GM21737 (cell line): Measurements from ENCODE around the gene TAC4.

Source experiments
- ATAC-seq: cut with Tn5 transposase; IDR thresholded peaks from one replicate; pipeline ENCODE4 v1.9.1; 2021; ENCODE audit warnings: mild to moderate bottlenecking, moderate library complexity; ENCODE audit not compliant: unreplicated experiment

TAC4 gene

GRCh38 chr17:49873466-49873865, 25.6 kb upstream of the TAC4 start:
- ATAC-seq, result no peak

GRCh38 chr17:49872754-49873377, 25.0 kb upstream of the TAC4 start:
- ATAC-seq, result no peak

- ATAC-seq, result no peak
Measured at GRCh38 chr17:49871211-49871610, 23.3 kb upstream of the TAC4 start.

- no peak for ATAC-seq
Measured at GRCh38 chr17:49870298-49870697, 22.4 kb upstream of the TAC4 start.

GRCh38 chr17:49869038-49869374, 21.1 kb upstream of the TAC4 start:
- no peak for ATAC-seq

GRCh38 chr17:49866882-49867413, 19.1 kb upstream of the TAC4 start:
- no peak for ATAC-seq

- no peak for ATAC-seq
Measured at GRCh38 chr17:49866019-49866380, 18.1 kb upstream of the TAC4 start.

GRCh38 chr17:49862781-49863331, 15.0 kb upstream of the TAC4 start:
- ATAC-seq, result no peak

GRCh38 chr17:49861150-49861884, 13.4 kb upstream of the TAC4 start:
- ATAC-seq, result no peak

GRCh38 chr17:49859991-49860953, 12.4 kb upstream of the TAC4 start:
- no peak for ATAC-seq

- ATAC-seq, result no peak
Measured at GRCh38 chr17:49858796-49859195, 10.9 kb upstream of the TAC4 start.

GRCh38 chr17:49854126-49854525, 6.3 kb upstream of the TAC4 start:
- ATAC-seq, result no peak

GRCh38 chr17:49853470-49854015, 5.7 kb upstream of the TAC4 start:
- no peak for ATAC-seq

- ATAC-seq, result no peak
Measured at GRCh38 chr17:49851387-49852291, 3.8 kb upstream of the TAC4 start.

GRCh38 chr17:49850772-49851386, 3.0 kb upstream of the TAC4 start:
- ATAC-seq, result no peak

- ATAC-seq, result no peak
Measured at GRCh38 chr17:49850218-49850610, 2.3 kb upstream of the TAC4 start.

GRCh38 chr17:49848739-49849138, 870 bp upstream of the TAC4 start:
- no peak for ATAC-seq

- ATAC-seq, result no peak
Measured at GRCh38 chr17:49846938-49847712, 744 bp downstream of the TAC4 start.

- ATAC-seq, result no peak
Measured at GRCh38 chr17:49845321-49845720, 2.5 kb downstream of the TAC4 start.
